HEK293T (cell line): ENCODE measurements around the gene KRT34.

ENCODE experiments used
- CTCF ChIA-PET: fragments of 350-600 bp; formaldehyde crosslinking; extraction: SDS; loops from one replicate; lab custom pipeline; 2021; ENCODE audit warnings: antibody characterized with exemption, inconsistent platforms; lab: Yijun Ruan, JAX
- POLR2A ChIA-PET: fragments of 350-600 bp; formaldehyde crosslinking; extraction: SDS; loops from one replicate; lab custom pipeline; 2020; ENCODE audit warnings: antibody characterized with exemption, inconsistent platforms; lab: Yijun Ruan, JAX
- DNase-seq: peaks from one replicate; pipeline ENCODE4 v3.0.0; 2012; ENCODE audit warnings: mixed read lengths; ENCODE audit errors: extremely low spot score
- ARNT ChIP-seq: fragments of 450-650 bp; IDR thresholded peaks from 2 replicates; pipeline ENCODE4 v1.6.1; 2017; ENCODE audit warnings: mild to moderate bottlenecking
- BHLHE40 ChIP-seq: fragments of 450-650 bp; IDR thresholded peaks from 2 replicates; pipeline ENCODE4 v1.6.1; 2016; ENCODE audit warnings: mild to moderate bottlenecking, moderate library complexity, borderline replicate concordance
- CTBP1 ChIP-seq: fragments of 450-650 bp; IDR thresholded peaks from 2 replicates; pipeline ENCODE4 v1.6.1; 2016; ENCODE audit warnings: borderline replicate concordance
- ELF4 ChIP-seq: fragments of 450-650 bp; IDR thresholded peaks from 2 replicates; pipeline ENCODE4 v1.6.1; 2017; ENCODE audit warnings: antibody characterized with exemption
- FOXA1 ChIP-seq: fragments of 450-650 bp; IDR thresholded peaks from 2 replicates; pipeline ENCODE4 v1.6.1; 2016; ENCODE audit warnings: mild to moderate bottlenecking
- FOXK2 ChIP-seq: fragments of 450-650 bp; IDR thresholded peaks from 2 replicates; pipeline ENCODE4 v1.6.1; 2016; ENCODE audit warnings: mild to moderate bottlenecking
- FOXM1 ChIP-seq: fragments of 450-650 bp; IDR thresholded peaks from 2 replicates; pipeline ENCODE4 v1.6.1; 2017; ENCODE audit warnings: mild to moderate bottlenecking, borderline replicate concordance
- HDGF ChIP-seq: fragments of 450-650 bp; IDR thresholded peaks from 2 replicates; pipeline ENCODE4 v1.6.1; 2017; ENCODE audit warnings: antibody characterized with exemption, borderline replicate concordance
- L3MBTL2 ChIP-seq: fragments of 450-650 bp; conservative IDR thresholded peaks from 2 replicates; pipeline ENCODE4 v1.6.1; 2016; ENCODE audit warnings: mild to moderate bottlenecking
- LEF1 ChIP-seq: fragments of 450-650 bp; IDR thresholded peaks from 2 replicates; pipeline ENCODE4 v1.6.1; 2017; ENCODE audit warnings: mild to moderate bottlenecking, borderline replicate concordance
- NFRKB ChIP-seq: fragments of 450-650 bp; IDR thresholded peaks from 2 replicates; pipeline ENCODE4 v1.6.1; 2016; ENCODE audit warnings: mild to moderate bottlenecking, moderate library complexity
- PKNOX1 ChIP-seq: fragments of 450-650 bp; IDR thresholded peaks from 2 replicates; pipeline ENCODE4 v1.6.1; 2016
- SP1 ChIP-seq: fragments of 450-650 bp; IDR thresholded peaks from 2 replicates; pipeline ENCODE4 v1.6.1; 2017
- SUZ12 ChIP-seq: fragments of 450-650 bp; IDR thresholded peaks from 2 replicates; pipeline ENCODE4 v1.6.1; 2016; ENCODE audit warnings: mild to moderate bottlenecking
- TARDBP ChIP-seq: fragments of 450-650 bp; IDR thresholded peaks from 2 replicates; pipeline ENCODE4 v1.6.1; 2016
- ZNF384 ChIP-seq: fragments of 450-650 bp; IDR thresholded peaks from 2 replicates; pipeline ENCODE4 v1.6.1; 2016

KRT34 gene

GRCh38 chr17:41335747-41336146 is 46.4 kb downstream of the KRT34 start:
- DNase-seq, result no peak
- TF ChIP-seq SP1 (no peak), ELF4 (no peak), FOXK2 (no peak), FOXM1 (no peak), ZNF384 (no peak), CTBP1 (no peak), LEF1 (no peak), PKNOX1 (no peak)
- ChIA-PET CTCF (no interaction called here), POLR2A (no interaction called here)

DNA sequence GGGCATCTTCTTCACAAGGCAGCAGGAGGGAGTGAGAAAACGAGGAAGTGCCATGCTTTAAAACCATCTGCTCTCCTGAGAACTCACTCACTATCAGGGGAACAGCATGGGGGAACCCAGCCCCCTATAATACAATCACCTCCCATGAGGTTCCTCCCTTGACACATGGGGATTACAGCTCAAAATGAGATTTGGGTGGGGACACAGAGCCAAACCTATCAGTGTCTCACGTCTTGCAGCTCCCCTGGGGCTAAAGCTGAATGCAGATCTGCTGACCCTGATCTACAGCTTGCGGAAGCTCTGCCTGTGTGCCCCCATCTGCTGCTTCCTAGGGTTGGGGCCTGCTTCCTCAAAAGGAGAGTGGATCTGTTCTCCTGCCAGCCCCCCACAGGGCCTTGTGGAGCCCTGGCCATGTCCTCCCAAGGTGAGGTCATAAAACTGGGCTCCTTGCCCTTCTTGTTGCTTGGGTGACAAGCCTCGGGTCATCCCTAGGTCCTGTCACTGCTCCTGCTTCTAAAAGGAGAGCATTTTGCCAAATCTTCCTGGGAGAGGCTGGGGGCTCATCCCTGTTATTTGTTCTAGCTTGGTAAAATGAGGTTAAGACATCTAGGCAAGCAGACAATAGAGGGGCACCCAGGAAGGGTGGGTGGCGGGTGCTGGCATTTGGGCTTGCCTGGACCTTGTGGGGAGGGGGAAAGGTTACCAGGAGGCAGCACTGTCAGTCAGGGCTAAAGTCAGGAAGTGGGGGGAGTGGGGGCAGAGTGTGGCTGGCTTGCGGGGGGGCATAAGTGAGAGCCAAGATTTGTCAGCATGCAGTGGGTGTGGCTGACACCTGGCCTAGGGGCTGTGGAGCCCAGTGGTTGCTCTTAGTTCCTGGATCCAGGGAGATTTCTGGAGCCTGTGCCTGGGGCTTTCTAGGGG is 47.5 kb downstream of the KRT34 start:
- ChIA-PET CTCF (interaction anchor here (0.5 kb wide), 1 partner anchor 340 kb away, joined by 6 read pairs; no protein-coding TSS in a partner anchor), POLR2A (no interaction called here)
- DNase-seq, result no peak
- no peak for TF ChIP-seq LEF1

DNA sequence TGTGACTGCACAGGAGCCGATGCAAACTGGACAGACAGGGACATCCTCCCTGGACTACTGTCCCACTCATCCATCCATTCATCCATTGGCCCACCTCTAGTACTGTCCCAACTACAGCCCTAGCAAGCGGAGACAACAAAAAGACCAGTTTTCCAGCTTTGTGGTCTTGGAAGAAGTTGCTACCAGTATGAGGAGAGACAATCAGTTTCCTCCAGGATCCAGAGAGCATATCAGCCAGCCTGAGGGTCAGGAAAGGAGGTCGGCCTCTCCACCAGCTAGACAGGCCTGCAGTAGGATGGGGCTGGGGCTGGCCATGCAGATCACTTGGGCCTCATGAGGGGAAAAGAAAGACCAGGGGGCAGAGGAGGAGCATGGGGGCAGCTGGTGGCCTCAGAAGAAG is 48.3 kb downstream of the KRT34 start:
- ChIA-PET POLR2A (no interaction called here), CTCF (no interaction called here)
- no peak for DNase-seq
- TF ChIP-seq ZNF384, result no peak
- no peak for TF ChIP-seq FOXA1
- no peak for TF ChIP-seq NFRKB
- TF ChIP-seq SP1, result no peak
- TF ChIP-seq TARDBP, result no peak
- no peak for TF ChIP-seq FOXK2
- no peak for TF ChIP-seq PKNOX1

DNA sequence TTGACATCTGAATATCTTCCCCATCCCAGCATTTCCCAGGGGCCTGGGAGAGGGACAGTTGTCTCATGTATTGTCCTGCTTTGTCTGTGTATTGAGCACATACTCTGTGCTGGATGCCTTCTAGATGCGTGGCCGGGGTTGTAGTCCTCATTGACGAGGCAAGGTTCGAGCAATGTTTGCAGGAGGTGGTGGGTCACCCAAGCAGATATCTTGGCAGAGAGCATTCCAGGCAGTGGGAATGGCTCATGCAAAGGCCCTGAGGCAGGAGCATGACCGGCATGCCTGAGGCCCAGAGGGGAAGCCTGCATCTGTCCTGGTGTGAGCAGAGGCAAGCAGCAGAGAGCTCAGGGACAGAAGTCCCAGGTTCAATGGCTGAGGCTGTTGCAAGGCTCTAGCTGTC is 49.0 kb downstream of the KRT34 start:
- TF ChIP-seq LEF1 (no peak), FOXM1 (no peak), SP1 (no peak), NFRKB (no peak), BHLHE40 (no peak), PKNOX1 (no peak), FOXK2 (no peak), ZNF384 (no peak), ARNT (no peak), TARDBP (no peak), L3MBTL2 (no peak), CTBP1 (no peak), SUZ12 (no peak), HDGF (no peak), ELF4 (no peak), FOXA1 (no peak)
- no peak for DNase-seq
- ChIA-PET CTCF (interaction anchor here (1.3 kb wide), 1 partner anchor 11 kb away, joined by 5 read pairs; no protein-coding TSS in a partner anchor), POLR2A (no interaction called here)

DNA sequence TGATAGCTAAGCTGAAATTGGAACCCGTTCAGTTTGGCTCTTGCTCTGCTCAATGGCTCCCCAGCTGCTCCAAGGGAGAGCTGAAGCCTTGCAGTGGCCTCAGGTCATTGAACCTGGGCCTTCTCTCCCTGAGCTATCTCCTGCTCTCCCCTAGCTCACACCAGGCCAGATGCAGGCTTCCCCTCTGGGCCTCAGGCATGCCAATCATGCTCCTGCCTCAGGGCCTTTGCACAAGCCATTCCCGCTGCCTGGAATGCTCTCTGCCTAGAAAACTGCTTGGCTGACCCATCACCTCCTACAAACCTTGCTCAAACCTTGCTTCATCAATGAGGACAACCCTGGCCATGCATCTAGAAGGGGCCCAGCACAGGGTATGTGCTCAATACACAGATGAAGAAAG is 49.9 kb downstream of the KRT34 start:
- CTCF ChIA-PET, result interaction anchor here (1.0 to 1.3 kb wide), 2 partner anchors 10 to 85 kb away, joined by 3 to 5 read pairs; no protein-coding TSS in a partner anchor
- TF ChIP-seq SUZ12, result no peak
- no peak for TF ChIP-seq ARNT
- no peak for TF ChIP-seq FOXM1
- no peak for TF ChIP-seq SP1
- TF ChIP-seq L3MBTL2, result no peak
- TF ChIP-seq BHLHE40, result no peak
- no peak for TF ChIP-seq ZNF384
- no peak for TF ChIP-seq HDGF
- no peak for TF ChIP-seq ELF4
- TF ChIP-seq PKNOX1, result no peak
- TF ChIP-seq TARDBP, result no peak
- no peak for TF ChIP-seq NFRKB
- TF ChIP-seq FOXA1, result no peak
- no peak for TF ChIP-seq CTBP1
- TF ChIP-seq FOXK2, result no peak
- DNase-seq, result no peak
- POLR2A ChIA-PET, result no interaction called here

- DNase-seq, result no peak
- TF ChIP-seq PKNOX1, result no peak
- TF ChIP-seq SP1, result no peak
- no peak for TF ChIP-seq BHLHE40
- TF ChIP-seq FOXA1, result no peak
- no peak for TF ChIP-seq FOXM1
- TF ChIP-seq ZNF384, result no peak
- no peak for TF ChIP-seq ELF4
- no peak for TF ChIP-seq NFRKB
- TF ChIP-seq TARDBP, result no peak
- TF ChIP-seq SUZ12, result no peak
- no peak for TF ChIP-seq L3MBTL2
- no peak for TF ChIP-seq CTBP1
- TF ChIP-seq LEF1, result no peak
- no peak for TF ChIP-seq ARNT
- TF ChIP-seq HDGF, result no peak
- no peak for TF ChIP-seq FOXK2
- POLR2A ChIA-PET, result no interaction called here
- CTCF ChIA-PET, result interaction anchor here (1.0 to 1.8 kb wide), 3 partner anchors 9 to 86 kb away, joined by 3 to 7 read pairs (median 5); no protein-coding TSS in a partner anchor
Measured at GRCh38 chr17:41331606-41332005, 50.5 kb downstream of the KRT34 start.
